ENCODE results near the gene ARHGAP1. TPM values are rescaled to one million over a fixed set of nuclear protein-coding genes. Genes with fewer than 3 reads are reported as not detected.

ARHGAP1 gene
- total and polyA plus RNA-seq, 10 donors = 13.3 to 137 (median 76.9) TPM

GRCh38 chr11:46665356-46665755 is 35.1 kb downstream of the ARHGAP1 start:
- 38 to 97% (median 90%) methylated on average over 1 of the region's 1 CpG for WGBS, 5 donors
- Histone ChIP-seq H3K27me3 (replicated peaks in 1 of 7) (no peaks in the 10 kb centered on the region), H3K4me3 (no peak overlapping the region), H3K4me1 (peaks cover 1 to 41% (median 12%) of the 10 kb centered on the region in 6 donors), H3K9me3 (no peaks in the 10 kb centered on the region), H3K27ac (peak overlapping the region in 7 of 8 donors; percentile 0 to 67 (median 33)), H3K36me3 (peaks cover 0 to 100% (median 84%) of the 10 kb centered on the region in 6 donors)
- no peak for DNase-seq
- TF ChIP-seq CTCF (IDR thresholded peaks at IDR 0.05 in 8 of 11, conservative IDR thresholded peaks at IDR 0.05 in 3 of 11) (no peak), POLR2AphosphoS5 (IDR thresholded peaks at IDR 0.05) (no peak), POLR2A (IDR thresholded peaks at IDR 0.05) (no peak)
- intact Hi-C loops (cut with DNase I; ENCODE audit: low total_unique reads) = no loop called here

DNA sequence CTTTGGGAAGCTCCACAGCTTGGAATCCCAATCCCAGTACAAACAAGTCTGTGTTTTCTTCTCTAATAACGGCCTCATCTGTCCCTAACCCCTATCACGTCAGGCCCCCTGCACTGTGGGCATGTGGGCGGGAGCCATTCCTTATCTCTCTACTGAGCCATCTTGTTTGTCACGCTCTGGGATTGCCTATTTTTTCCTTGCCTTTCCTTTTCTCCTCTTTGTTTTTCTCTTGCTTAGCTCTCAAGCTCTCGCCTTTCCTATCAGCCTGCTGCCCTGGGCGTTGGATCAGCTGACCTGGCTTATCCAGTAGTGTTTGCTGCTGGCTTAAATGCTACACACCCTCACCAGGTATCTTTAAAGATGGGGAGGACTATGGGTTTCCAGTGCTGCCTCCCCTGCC is 35.8 kb downstream of the ARHGAP1 start:
- Histone ChIP-seq H3K27me3 (replicated peaks in 1 of 7) (no peaks in the 10 kb centered on the region), H3K36me3 (peaks cover 0 to 100% (median 85%) of the 10 kb centered on the region in 6 donors), H3K9me3 (no peaks in the 10 kb centered on the region), H3K4me3 (no peak overlapping the region), H3K27ac (peak overlapping the region in 5 of 8 donors; percentile 4 to 67 (median 58)), H3K4me1 (peaks cover 0 to 40% (median 8%) of the 10 kb centered on the region in 6 donors)
- TF ChIP-seq POLR2A (IDR thresholded peaks at IDR 0.05) (no peak), POLR2AphosphoS5 (IDR thresholded peaks at IDR 0.05) (no peak), CTCF (IDR thresholded peaks at IDR 0.05 in 8 of 11, conservative IDR thresholded peaks at IDR 0.05 in 3 of 11) (no peak)
- intact Hi-C loops (cut with DNase I; ENCODE audit: low total_unique reads) = no loop called here
- WGBS, 5 donors = 71 to 83% (median 75%) methylated on average over 6 of the region's 6 CpGs
- no peak for DNase-seq

DNA sequence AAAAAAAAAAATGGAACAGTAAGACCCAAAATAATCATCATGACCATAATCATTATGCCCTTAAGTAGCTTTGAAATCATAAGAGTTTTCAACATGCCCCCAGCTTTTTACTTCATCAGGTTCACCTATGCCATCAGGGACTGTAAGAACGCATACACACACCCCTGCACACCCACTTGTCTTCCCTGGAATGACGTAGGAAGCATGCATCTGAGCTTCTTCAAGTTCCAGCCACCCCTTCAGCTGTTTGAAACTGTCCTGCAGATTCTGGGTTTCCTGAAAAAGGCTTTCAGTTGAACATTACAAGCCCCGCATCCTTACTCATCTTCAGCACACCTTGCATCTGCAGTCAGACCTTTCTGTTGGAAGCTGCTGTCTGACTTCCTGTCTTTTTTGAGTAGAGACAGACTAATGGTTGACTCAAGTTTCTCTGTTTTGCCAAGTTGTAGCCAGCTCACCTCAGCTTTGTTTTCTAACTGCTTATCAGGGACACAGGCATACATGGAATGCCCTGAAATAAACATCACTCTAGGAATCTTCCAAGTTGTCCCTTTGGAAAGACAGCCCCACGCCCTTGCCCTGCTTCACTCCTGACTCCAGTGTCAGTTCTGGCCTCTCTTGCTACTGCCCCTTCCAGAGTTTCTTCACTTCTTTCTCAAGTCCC is 37.0 kb downstream of the ARHGAP1 start:
- Histone ChIP-seq H3K4me1 (peaks cover 0 to 41% (median 5%) of the 10 kb centered on the region in 6 donors), H3K27ac (peak overlapping the region in 1 of 8 donors; percentile 11), H3K27me3 (replicated peaks in 1 of 7) (no peaks in the 10 kb centered on the region), H3K4me3 (no peak overlapping the region), H3K9me3 (no peaks in the 10 kb centered on the region), H3K36me3 (peaks cover 9 to 100% (median 84%) of the 10 kb centered on the region in 6 donors)
- no peak for DNase-seq
- intact Hi-C loops (cut with DNase I; ENCODE audit: low total_unique reads) = no loop called here
- TF ChIP-seq POLR2AphosphoS5 (IDR thresholded peaks at IDR 0.05) (no peak), POLR2A (IDR thresholded peaks at IDR 0.05) (no peak), CTCF (IDR thresholded peaks at IDR 0.05 in 8 of 11, conservative IDR thresholded peaks at IDR 0.05 in 3 of 11) (no peak)
- 82 to 95% (median 87%) methylated on average over 4 of the region's 4 CpGs for WGBS, 5 donors

DNA sequence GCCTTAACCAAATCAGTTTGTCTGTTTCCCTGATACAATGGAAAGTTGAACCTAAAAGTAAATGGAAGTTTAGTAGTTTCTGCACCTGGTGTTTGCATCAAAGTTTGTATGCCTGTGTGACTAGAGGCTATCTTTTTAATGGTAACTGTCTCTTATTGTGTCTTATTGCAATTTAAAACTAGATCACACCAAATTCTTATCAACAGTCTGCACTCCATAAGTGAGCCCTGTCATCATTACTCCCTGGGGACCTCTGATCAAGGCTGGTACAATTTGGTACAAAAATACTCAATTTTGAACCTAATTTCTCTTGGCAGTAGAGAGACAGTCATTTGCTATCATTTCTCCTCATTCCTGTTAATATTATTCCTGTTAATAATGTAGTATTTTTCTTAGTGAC is 38.1 kb downstream of the ARHGAP1 start:
- H3K27ac ChIP-seq = no peak overlapping the region
- H3K9me3 ChIP-seq = no peaks in the 10 kb centered on the region
- intact Hi-C loops (cut with DNase I; ENCODE audit: low total_unique reads) = no loop called here
- no peak for DNase-seq
- H3K27me3 ChIP-seq (replicated peaks in 1 of 7) = no peaks in the 10 kb centered on the region
- no peak overlapping the region for H3K4me3 ChIP-seq
- no peak for TF ChIP-seq CTCF (IDR thresholded peaks at IDR 0.05 in 8 of 11, conservative IDR thresholded peaks at IDR 0.05 in 3 of 11)
- no peak for TF ChIP-seq POLR2A (IDR thresholded peaks at IDR 0.05)
- TF ChIP-seq POLR2AphosphoS5 (IDR thresholded peaks at IDR 0.05) = no peak
- H3K4me1 ChIP-seq = peaks cover 0 to 31% (median 7%) of the 10 kb centered on the region in 6 donors
- H3K36me3 ChIP-seq = peaks cover 9 to 100% (median 84%) of the 10 kb centered on the region in 6 donors

Data from spleen (tissue), 11 donors.